Testis (tissue), 2 donors: ENCODE data around the gene FCN2.

Source experiments
- POLR2A ChIP-seq: fragments of 450-650 bp; IDR thresholded peaks from one replicate; pipeline ENCODE4 v1.6.1; 2017; ENCODE audit warnings: antibody characterized with exemption, mild to moderate bottlenecking, moderate library complexity
- TF ChIP-seq, protein P1 (sequence below), 3 experiments: fragments of 450-650 bp in 2 of 3; fragments of 200-600 bp in 1 of 3; sonication (generic) in 1 of 3; IDR thresholded peaks; one replicate each; pipeline ENCODE4 v1.5.1; 2016 to 2019; ENCODE audit warnings: antibody characterized with exemption in 3 of 3, mild to moderate bottlenecking in 2 of 3, moderate library complexity in 1 of 3

GRCh38 chr9:134838651-134839454 is 41.8 kb upstream of the FCN2 start:
- TF ChIP-seq, protein P1, sequence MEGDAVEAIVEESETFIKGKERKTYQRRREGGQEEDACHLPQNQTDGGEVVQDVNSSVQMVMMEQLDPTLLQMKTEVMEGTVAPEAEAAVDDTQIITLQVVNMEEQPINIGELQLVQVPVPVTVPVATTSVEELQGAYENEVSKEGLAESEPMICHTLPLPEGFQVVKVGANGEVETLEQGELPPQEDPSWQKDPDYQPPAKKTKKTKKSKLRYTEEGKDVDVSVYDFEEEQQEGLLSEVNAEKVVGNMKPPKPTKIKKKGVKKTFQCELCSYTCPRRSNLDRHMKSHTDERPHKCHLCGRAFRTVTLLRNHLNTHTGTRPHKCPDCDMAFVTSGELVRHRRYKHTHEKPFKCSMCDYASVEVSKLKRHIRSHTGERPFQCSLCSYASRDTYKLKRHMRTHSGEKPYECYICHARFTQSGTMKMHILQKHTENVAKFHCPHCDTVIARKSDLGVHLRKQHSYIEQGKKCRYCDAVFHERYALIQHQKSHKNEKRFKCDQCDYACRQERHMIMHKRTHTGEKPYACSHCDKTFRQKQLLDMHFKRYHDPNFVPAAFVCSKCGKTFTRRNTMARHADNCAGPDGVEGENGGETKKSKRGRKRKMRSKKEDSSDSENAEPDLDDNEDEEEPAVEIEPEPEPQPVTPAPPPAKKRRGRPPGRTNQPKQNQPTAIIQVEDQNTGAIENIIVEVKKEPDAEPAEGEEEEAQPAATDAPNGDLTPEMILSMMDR (IDR thresholded peaks at IDR 0.05) = no peak
- TF ChIP-seq POLR2A = no peak
